Measurements from ENCODE around the gene EDA. TPM values are rescaled to one million over a fixed set of nuclear protein-coding genes. Genes with fewer than 3 reads are reported as not detected.
"Not testable (repeated sequence)": the region's sequence is repeated elsewhere in the genome, so short reads cannot be mapped to it uniquely, and the experiment has no call there.

EDA gene
- total RNA-seq, 1 experiment from 2014 or later = 5.6 TPM

- no peak for DNase-seq (ENCODE audit: low spot score)
Observed at GRCh38 chrX:69741721-69742120, 125.8 kb downstream of the EDA start.

GRCh38 chrX:69746051-69746450 lies 130.1 kb downstream of the EDA start:
- DNase-seq (ENCODE audit: low spot score) = no peak

GRCh38 chrX:69748055-69748454 lies 132.1 kb downstream of the EDA start:
- DNase-seq (ENCODE audit: low spot score) = no peak

- DNase-seq (ENCODE audit: low spot score) = no peak
Observed at GRCh38 chrX:69759921-69760625, 144.2 kb downstream of the EDA start.

- no peak for DNase-seq (ENCODE audit: low spot score)
Observed at GRCh38 chrX:69761633-69762032, 145.7 kb downstream of the EDA start.

- no peak for DNase-seq (ENCODE audit: low spot score)
Observed at GRCh38 chrX:69762340-69762739, 146.4 kb downstream of the EDA start.

GRCh38 chrX:69793260-69793935 lies 177.5 kb downstream of the EDA start:
- no peak for DNase-seq (ENCODE audit: low spot score)

GRCh38 chrX:69795702-69796101 lies 179.8 kb downstream of the EDA start:
- no peak for DNase-seq (ENCODE audit: low spot score)

- no peak for DNase-seq (ENCODE audit: low spot score)
Observed at GRCh38 chrX:69807400-69807799, 191.5 kb downstream of the EDA start.

GRCh38 chrX:69808375-69808774 lies 192.5 kb downstream of the EDA start:
- DNase-seq (ENCODE audit: low spot score) = no peak

GRCh38 chrX:69813677-69814076 lies 197.8 kb downstream of the EDA start:
- DNase-seq (ENCODE audit: low spot score) = no peak

- DNase-seq (ENCODE audit: low spot score) = no peak
Observed at GRCh38 chrX:69815063-69815462, 199.2 kb downstream of the EDA start.

GRCh38 chrX:69815519-69815918 lies 199.6 kb downstream of the EDA start:
- no peak for DNase-seq (ENCODE audit: low spot score)

GRCh38 chrX:69844636-69845035 lies 228.7 kb downstream of the EDA start:
- DNase-seq (ENCODE audit: low spot score) = no peak

GRCh38 chrX:69859999-69860398 lies 244.1 kb downstream of the EDA start:
- DNase-seq (ENCODE audit: low spot score) = not testable (repeated sequence)

- DNase-seq (ENCODE audit: low spot score) = no peak
Observed at GRCh38 chrX:69876221-69876620, 260.3 kb downstream of the EDA start.

GRCh38 chrX:69884210-69884609 lies 268.3 kb downstream of the EDA start:
- DNase-seq (ENCODE audit: low spot score) = no peak

GRCh38 chrX:69896046-69896445 lies 280.1 kb downstream of the EDA start:
- DNase-seq (ENCODE audit: low spot score) = no peak

GRCh38 chrX:69900491-69900890 lies 284.6 kb downstream of the EDA start:
- DNase-seq (ENCODE audit: low spot score) = no peak

GRCh38 chrX:69906447-69906846 lies 290.5 kb downstream of the EDA start:
- DNase-seq (ENCODE audit: low spot score) = no peak

- no peak for DNase-seq (ENCODE audit: low spot score)
Observed at GRCh38 chrX:69914781-69915180, 298.9 kb downstream of the EDA start.

GRCh38 chrX:69919749-69920148 lies 303.8 kb downstream of the EDA start:
- no peak for DNase-seq (ENCODE audit: low spot score)

GRCh38 chrX:69932323-69932722 lies 316.4 kb downstream of the EDA start:
- DNase-seq (ENCODE audit: low spot score) = no peak

Measured in HT-29 (cell line).